Left ventricle myocardium inferior (tissue), 1 donor: ENCODE results near the gene SQOR. TPM values are rescaled to one million over a fixed set of nuclear protein-coding genes. Genes with fewer than 3 reads are reported as not detected.
A peak's percentile ranks its signal among the peaks of the same experiment; 100 is the strongest.

Experiments
- DNase-seq: peaks from one replicate; pipeline ENCODE4 v3.0.0-alpha.2; 2020
- H3K27ac ChIP-seq: fragments of 200-600 bp; replicated peaks from 2 replicates; pipeline ENCODE4 v1.8.0; 2021
- H3K27me3 ChIP-seq: fragments of 200-600 bp; 2 replicates; pipeline ENCODE4 v1.8.0; 2021; ENCODE audit warnings: low read depth
- H3K36me3 ChIP-seq: fragments of 200-600 bp; 2 replicates; pipeline ENCODE4 v1.8.0; 2021
- H3K4me1 ChIP-seq: fragments of 200-600 bp; 2 replicates; pipeline ENCODE4 v1.8.0; 2021
- H3K4me3 ChIP-seq: fragments of 200-600 bp; 2 replicates; pipeline ENCODE4 v1.8.0; 2021; ENCODE audit warnings: mild to moderate bottlenecking, moderate library complexity
- H3K9me3 ChIP-seq: fragments of 200-600 bp; replicated peaks from 2 replicates; pipeline ENCODE4 v1.8.0; 2021
- CTCF ChIP-seq: fragments of 200-600 bp; IDR thresholded peaks from 2 replicates; pipeline ENCODE4 v1.8.0; 2021; ENCODE audit warnings: antibody characterized with exemption, mild to moderate bottlenecking, borderline replicate concordance
- intact Hi-C: fragments of 100-400 bp; cut with micrococcal nuclease; formaldehyde crosslinking; loops from one replicate; pipeline ENCODE4 v1.11.0; 2022
- total RNA-seq: library from RNA; stranded (reverse); fragmentation: NEBNext Ultra II Directional; extraction: Animal tissue kit (Norgen Biotek cat#: 25700); gene quantifications from one replicate; pipeline ENCODE4 v1.2.1, GENCODE V29; 2021
- donor health status: DM: no; HTN: yes; CAD: no; lungs with severe emphysema.

SQOR gene
- total RNA-seq, 1 donor from 2014 or later, result 16.5 TPM

- H3K4me3 ChIP-seq, result no peak overlapping the region
- TF ChIP-seq CTCF, result no peak
- peaks cover 7% of the 10 kb centered on the region for H3K27me3 ChIP-seq
- intact Hi-C loops, result no loop called here
- no peak for DNase-seq
- H3K27ac ChIP-seq, result no peak overlapping the region
- no peaks in the 10 kb centered on the region for H3K36me3 ChIP-seq
- H3K4me1 ChIP-seq, result peaks cover 10% of the 10 kb centered on the region
- H3K9me3 ChIP-seq, result no peaks in the 10 kb centered on the region
These were observed 67.2 kb downstream of the SQOR start for GRCh38 chr15:45702041-45702440.

GRCh38 chr15:45703670-45704328, 69.0 kb downstream of the SQOR start:
- Histone ChIP-seq H3K27me3 (peaks cover 7% of the 10 kb centered on the region), H3K9me3 (no peaks in the 10 kb centered on the region), H3K27ac (no peak overlapping the region), H3K4me3 (peak overlapping the region; percentile 65), H3K4me1 (peaks cover 10% of the 10 kb centered on the region), H3K36me3 (no peaks in the 10 kb centered on the region)
- no peak for TF ChIP-seq CTCF
- no peak for DNase-seq
- intact Hi-C loops, result no loop called here

GRCh38 chr15:45704329-45705249, 69.8 kb downstream of the SQOR start:
- no peak overlapping the region for H3K27ac ChIP-seq
- intact Hi-C loops, result no loop called here
- DNase-seq, result no peak
- peaks cover 7% of the 10 kb centered on the region for H3K27me3 ChIP-seq
- H3K36me3 ChIP-seq, result no peaks in the 10 kb centered on the region
- H3K9me3 ChIP-seq, result no peaks in the 10 kb centered on the region
- TF ChIP-seq CTCF, result no peak
- peak overlapping the region; percentile 65 for H3K4me3 ChIP-seq
- peaks cover 10% of the 10 kb centered on the region for H3K4me1 ChIP-seq

DNA sequence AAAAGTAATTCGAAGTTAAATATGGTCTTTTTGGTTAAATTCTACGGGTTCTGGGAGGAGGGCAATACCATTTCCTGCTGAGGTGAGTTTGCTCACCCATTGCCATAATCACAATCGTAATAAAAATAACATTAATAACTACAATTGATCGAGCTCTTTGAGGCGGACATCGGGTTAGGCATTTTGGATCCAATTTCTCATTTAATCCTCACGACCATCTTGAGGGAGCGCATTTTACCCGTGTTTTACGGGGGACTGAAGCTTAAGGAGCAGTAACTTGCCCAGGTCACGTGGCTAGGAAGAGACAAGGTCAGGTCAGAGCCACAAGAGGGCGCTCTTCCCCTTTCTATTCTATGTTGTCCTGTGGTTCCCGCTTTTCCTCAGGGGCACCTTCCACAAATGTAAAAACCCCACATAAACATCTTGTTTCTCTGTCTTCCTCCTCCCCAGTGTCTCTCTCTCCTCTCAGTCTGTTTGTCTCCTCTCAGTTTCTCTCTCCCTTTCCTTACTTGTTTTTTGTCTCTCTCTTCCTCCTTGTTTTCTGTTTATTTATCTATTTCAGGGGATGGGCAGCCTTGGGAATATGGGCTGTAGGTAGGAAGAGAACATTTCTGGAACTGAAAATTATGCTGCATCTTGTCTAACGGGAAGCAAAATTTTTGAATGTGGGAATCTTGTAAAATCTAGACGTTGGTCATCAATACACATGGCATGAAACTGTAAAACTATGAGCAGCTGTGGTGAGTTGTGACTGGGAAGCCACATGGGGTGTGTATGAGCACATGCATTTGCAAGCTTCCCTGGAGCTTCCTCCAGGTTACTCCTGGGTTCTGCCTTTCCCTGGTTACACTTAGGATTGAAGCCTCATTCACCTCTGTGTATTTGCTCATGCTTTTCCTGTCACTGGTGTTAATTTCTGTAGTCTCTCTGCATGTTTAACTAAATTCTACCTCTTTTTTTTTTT, 71.0 kb downstream of the SQOR start:
- H3K4me3 ChIP-seq, result peak overlapping the region; percentile 65
- peak; percentile 95 for TF ChIP-seq CTCF
- intact Hi-C loops, result no loop called here
- no peak overlapping the region for H3K27ac ChIP-seq
- peaks cover 7% of the 10 kb centered on the region for H3K27me3 ChIP-seq
- no peaks in the 10 kb centered on the region for H3K9me3 ChIP-seq
- no peaks in the 10 kb centered on the region for H3K36me3 ChIP-seq
- DNase-seq, result peak; percentile 51
- H3K4me1 ChIP-seq, result peaks cover 15% of the 10 kb centered on the region

GRCh38 chr15:45710657-45711056, 75.8 kb downstream of the SQOR start:
- intact Hi-C loops, result no loop called here
- no peak for TF ChIP-seq CTCF
- Histone ChIP-seq H3K4me3 (no peak overlapping the region), H3K27me3 (peaks cover 4% of the 10 kb centered on the region), H3K27ac (no peak overlapping the region), H3K4me1 (peaks cover 14% of the 10 kb centered on the region), H3K36me3 (no peaks in the 10 kb centered on the region), H3K9me3 (no peaks in the 10 kb centered on the region)
- no peak for DNase-seq
